GM12875 (cell line): ENCODE measurements around the gene SEBOX.

ENCODE experiments used
- H3K4me3 ChIP-seq: one replicate; pipeline ENCODE4 v1.5.1; 2011; ENCODE audit warnings: low read depth, low read length, control low read depth
- CTCF ChIP-seq: IDR thresholded peaks from 2 replicates; pipeline ENCODE4 v1.5.1; 2011; ENCODE audit warnings: low read depth, mild to moderate bottlenecking, control low read depth, inconsistent platforms, low read length, moderate library complexity, borderline replicate concordance; ENCODE audit not compliant: insufficient read depth

The SEBOX gene

GRCh38 chr17:28397687-28398279, 32.8 kb upstream of the SEBOX start:
- no peak for TF ChIP-seq CTCF

GRCh38 chr17:28397275-28397674, 32.3 kb upstream of the SEBOX start:
- no peak overlapping the region for H3K4me3 ChIP-seq
- no peak for TF ChIP-seq CTCF

More at GRCh38 chr17:28397687-28398279, 32.8 kb upstream of the SEBOX start:
- no peak overlapping the region for H3K4me3 ChIP-seq

GRCh38 chr17:28396635-28397239, 31.7 kb upstream of the SEBOX start:
- no peak overlapping the region for H3K4me3 ChIP-seq
- no peak for TF ChIP-seq CTCF

GRCh38 chr17:28395968-28396367, 31.0 kb upstream of the SEBOX start:
- TF ChIP-seq CTCF, result no peak

GRCh38 chr17:28395426-28395825, 30.4 kb upstream of the SEBOX start:
- TF ChIP-seq CTCF, result no peak
- no peak overlapping the region for H3K4me3 ChIP-seq

More at GRCh38 chr17:28395968-28396367, 31.0 kb upstream of the SEBOX start:
- no peak overlapping the region for H3K4me3 ChIP-seq

GRCh38 chr17:28394337-28395116, 29.5 kb upstream of the SEBOX start:
- TF ChIP-seq CTCF, result no peak
- no peak overlapping the region for H3K4me3 ChIP-seq
